ENCODE measurements around the gene MYBPC1. TPM values are rescaled to one million over a fixed set of nuclear protein-coding genes. Genes with fewer than 3 reads are reported as not detected.

Gene MYBPC1
- total RNA-seq, 2 donors from 2014 or later: 171 to 302 TPM

DNA sequence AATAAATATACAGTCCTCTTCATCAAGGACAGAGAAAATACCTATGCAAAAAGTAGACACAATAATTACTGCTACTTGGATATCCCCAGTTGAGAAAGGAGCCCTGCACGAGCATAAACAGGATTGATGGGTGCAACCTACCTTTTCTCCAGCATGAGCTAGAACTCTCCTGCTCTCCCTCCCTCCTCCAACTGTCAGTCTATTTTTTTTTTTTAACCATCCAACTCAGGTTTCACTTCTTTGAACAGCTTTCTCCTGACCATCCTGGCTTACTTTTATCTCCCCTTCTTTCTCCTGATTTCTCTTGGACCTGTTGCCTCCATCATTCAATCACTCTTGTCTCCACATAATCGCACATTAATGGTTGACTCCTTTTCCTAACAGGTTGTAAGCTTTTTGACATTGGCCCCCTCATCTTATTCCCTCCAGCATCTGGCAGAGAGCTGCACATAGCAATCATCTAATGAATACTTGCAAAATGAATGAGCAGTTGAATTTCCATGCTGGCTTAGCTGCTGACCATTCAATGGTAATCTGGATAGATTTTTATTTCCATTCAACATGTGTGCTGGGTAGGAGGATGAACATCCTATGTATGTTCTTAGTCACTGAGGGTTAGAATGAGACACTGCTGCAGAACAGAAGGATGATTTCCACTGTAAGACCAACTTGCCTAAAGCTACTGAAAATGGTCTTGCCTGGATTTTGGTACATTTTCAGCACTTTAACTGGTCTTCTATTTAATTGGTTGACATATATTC is 24.4 kb downstream of the MYBPC1 start:
- DNase-seq (ENCODE audit: low spot score): no peak
- peak overlapping the region; percentile 79 to 84 for H3K27ac ChIP-seq
- TF ChIP-seq POLR2A (IDR thresholded peaks at IDR 0.05): no peak
- peak; percentile 27 for TF ChIP-seq POLR2AphosphoS5 (IDR thresholded peaks at IDR 0.05)
- WGBS: 83% methylated on average over 2 of the region's 2 CpGs
- H3K27me3 ChIP-seq (replicated peaks; ENCODE audit: insufficient read depth): no peaks in the 10 kb centered on the region
- no peaks in the 10 kb centered on the region for H3K36me3 ChIP-seq
- H3K9me3 ChIP-seq: no peaks in the 10 kb centered on the region
- intact Hi-C loops (cut with DNase I): loop anchor here (5.0 kb wide), 1 partner anchor 78 kb away; the partner anchor contains the start of gene CHPT1
- peaks cover 11% of the 10 kb centered on the region for H3K4me1 ChIP-seq (replicated peaks)
- H3K4me3 ChIP-seq: peak overlapping the region in 1 of 2 donors; percentile 34

DNA sequence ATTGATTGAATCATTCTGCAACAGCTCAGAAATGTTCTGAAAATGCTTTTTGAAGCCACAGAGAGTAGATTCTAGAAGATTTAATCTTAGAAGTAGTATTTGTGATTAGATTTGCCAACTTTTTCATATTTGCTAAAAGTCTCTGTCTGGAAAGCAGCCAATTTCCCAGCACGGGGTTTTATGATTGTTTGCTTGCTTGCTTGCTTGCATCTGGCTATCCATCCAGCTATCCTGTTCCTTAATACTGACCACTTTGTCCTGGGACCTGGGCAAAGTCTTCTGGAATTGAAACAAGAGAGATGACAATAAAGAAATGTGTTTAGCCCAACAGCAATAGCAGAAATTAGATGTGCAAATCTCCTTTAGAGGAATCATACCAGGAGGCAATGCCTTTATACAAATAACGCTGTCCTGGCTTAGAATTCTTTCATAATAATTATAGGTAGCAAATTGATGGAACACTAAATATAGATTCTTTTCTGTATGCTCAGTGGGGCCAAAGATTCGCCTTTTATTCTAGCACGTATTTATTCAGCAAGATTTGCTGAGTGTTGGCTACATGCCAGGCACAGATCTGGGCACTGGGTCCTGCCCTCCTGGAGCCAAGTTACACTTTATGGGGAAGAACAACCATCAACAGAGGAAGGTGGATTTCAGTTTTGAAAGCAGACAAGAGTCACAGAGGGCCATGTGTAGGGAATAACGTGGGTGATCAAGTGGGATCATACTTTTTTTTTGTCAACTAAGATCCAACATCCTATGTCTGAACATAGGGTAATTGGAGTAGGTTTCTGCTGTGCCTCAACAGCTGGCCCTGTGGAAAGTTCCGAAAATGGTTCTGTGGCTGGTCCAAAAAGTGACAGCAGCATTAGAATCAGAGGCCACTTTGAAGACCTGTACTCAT is 25.3 kb downstream of the MYBPC1 start:
- Histone ChIP-seq H3K27me3 (replicated peaks; ENCODE audit: insufficient read depth) (no peaks in the 10 kb centered on the region), H3K9me3 (no peaks in the 10 kb centered on the region), H3K4me1 (replicated peaks) (peaks cover 3% of the 10 kb centered on the region), H3K27ac (peak overlapping the region; percentile 79 to 84), H3K36me3 (no peaks in the 10 kb centered on the region), H3K4me3 (peak overlapping the region in 1 of 2 donors; percentile 34)
- TF ChIP-seq POLR2A (IDR thresholded peaks at IDR 0.05) (no peak), POLR2AphosphoS5 (IDR thresholded peaks at IDR 0.05) (no peak)
- TF ChIP-seq, protein P1, sequence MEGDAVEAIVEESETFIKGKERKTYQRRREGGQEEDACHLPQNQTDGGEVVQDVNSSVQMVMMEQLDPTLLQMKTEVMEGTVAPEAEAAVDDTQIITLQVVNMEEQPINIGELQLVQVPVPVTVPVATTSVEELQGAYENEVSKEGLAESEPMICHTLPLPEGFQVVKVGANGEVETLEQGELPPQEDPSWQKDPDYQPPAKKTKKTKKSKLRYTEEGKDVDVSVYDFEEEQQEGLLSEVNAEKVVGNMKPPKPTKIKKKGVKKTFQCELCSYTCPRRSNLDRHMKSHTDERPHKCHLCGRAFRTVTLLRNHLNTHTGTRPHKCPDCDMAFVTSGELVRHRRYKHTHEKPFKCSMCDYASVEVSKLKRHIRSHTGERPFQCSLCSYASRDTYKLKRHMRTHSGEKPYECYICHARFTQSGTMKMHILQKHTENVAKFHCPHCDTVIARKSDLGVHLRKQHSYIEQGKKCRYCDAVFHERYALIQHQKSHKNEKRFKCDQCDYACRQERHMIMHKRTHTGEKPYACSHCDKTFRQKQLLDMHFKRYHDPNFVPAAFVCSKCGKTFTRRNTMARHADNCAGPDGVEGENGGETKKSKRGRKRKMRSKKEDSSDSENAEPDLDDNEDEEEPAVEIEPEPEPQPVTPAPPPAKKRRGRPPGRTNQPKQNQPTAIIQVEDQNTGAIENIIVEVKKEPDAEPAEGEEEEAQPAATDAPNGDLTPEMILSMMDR (IDR thresholded peaks at IDR 0.05): no peak
- peak; percentile 70 for DNase-seq (ENCODE audit: low spot score)
- 23% methylated on average over 6 of the region's 6 CpGs for WGBS
- intact Hi-C loops (cut with DNase I): loop anchor here (5.0 kb wide), 1 partner anchor 77 kb away; the partner anchor contains the start of gene CHPT1

DNA sequence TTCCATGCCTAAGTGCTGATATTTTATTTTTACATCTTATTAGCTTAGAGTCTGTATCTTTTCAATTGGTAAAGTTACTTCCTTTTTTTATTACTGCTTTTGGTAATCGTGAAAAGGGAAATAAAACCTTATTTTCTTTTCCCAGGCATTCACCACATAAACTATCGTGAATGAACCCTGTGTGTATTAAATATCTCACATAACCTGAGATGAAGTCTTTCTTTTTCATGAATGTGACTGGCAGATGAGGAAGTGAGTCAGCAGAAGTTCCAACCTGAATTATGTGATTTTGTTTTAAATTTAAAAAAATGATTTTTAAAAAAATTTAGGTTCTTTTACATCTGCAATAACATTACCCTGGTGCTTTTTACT is 26.0 kb downstream of the MYBPC1 start:
- no peaks in the 10 kb centered on the region for H3K27me3 ChIP-seq (replicated peaks; ENCODE audit: insufficient read depth)
- WGBS: 33% methylated on average over 2 of the region's 2 CpGs
- H3K36me3 ChIP-seq: no peaks in the 10 kb centered on the region
- intact Hi-C loops (cut with DNase I): no loop called here
- no peak for DNase-seq (ENCODE audit: low spot score)
- no peaks in the 10 kb centered on the region for H3K4me1 ChIP-seq (replicated peaks)
- no peak for TF ChIP-seq POLR2AphosphoS5 (IDR thresholded peaks at IDR 0.05)
- TF ChIP-seq POLR2A (IDR thresholded peaks at IDR 0.05): no peak
- TF ChIP-seq, protein P1 (IDR thresholded peaks at IDR 0.05): no peak
- peak overlapping the region in 1 of 2 donors; percentile 34 for H3K4me3 ChIP-seq
- no peaks in the 10 kb centered on the region for H3K9me3 ChIP-seq
- H3K27ac ChIP-seq: peak overlapping the region; percentile 79 to 84

DNA sequence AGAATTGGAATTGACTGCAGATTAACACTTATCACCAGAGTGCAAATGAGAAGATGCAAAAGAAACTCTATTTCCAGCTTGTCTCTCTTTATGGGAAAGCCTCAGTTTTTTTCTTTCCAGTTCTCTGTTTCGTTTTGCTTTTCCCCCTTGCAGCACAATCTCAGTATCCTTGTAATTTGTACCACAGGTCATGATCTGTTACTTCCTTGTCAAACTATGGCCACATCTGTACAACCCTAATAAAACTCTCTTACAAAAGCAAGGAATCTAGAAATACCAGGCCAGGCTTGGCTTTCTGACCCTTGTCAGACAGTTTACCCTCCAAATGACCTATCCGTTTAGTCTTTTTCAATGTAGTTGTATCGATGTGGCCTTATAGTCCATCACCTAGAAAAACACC is 33.9 kb downstream of the MYBPC1 start:
- Histone ChIP-seq H3K36me3 (no peaks in the 10 kb centered on the region), H3K9me3 (no peaks in the 10 kb centered on the region), H3K27ac (no peak overlapping the region), H3K4me1 (replicated peaks) (no peaks in the 10 kb centered on the region), H3K27me3 (replicated peaks; ENCODE audit: insufficient read depth) (no peaks in the 10 kb centered on the region), H3K4me3 (no peak overlapping the region)
- TF ChIP-seq, protein P1 (IDR thresholded peaks at IDR 0.05): no peak
- TF ChIP-seq POLR2AphosphoS5 (IDR thresholded peaks at IDR 0.05) (no peak), POLR2A (IDR thresholded peaks at IDR 0.05) (no peak)
- intact Hi-C loops (cut with DNase I): no loop called here
- 69% methylated on average over 3 of the region's 3 CpGs for WGBS
- DNase-seq (ENCODE audit: low spot score): no peak

DNA sequence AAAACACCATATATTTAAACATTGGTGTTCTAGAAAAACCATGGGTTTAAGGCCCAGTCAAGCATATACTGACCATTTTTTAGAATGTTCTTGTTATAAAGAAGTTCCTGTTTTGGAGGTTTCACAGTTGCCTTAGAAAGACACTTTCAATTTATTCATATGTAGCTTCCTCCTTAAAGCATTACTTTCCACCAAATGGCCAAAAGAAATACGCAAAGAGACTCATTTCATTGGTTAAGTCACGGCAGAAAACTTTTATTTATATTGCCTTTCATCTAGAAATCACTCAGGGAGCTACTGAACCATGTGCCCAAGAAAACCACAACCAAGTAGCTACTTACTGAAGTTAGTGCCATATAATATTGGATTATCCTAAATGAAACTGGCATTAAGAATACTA is 40.0 kb downstream of the MYBPC1 start:
- Histone ChIP-seq H3K4me1 (replicated peaks) (no peaks in the 10 kb centered on the region), H3K36me3 (no peaks in the 10 kb centered on the region), H3K4me3 (no peak overlapping the region), H3K9me3 (no peaks in the 10 kb centered on the region), H3K27me3 (replicated peaks; ENCODE audit: insufficient read depth) (no peaks in the 10 kb centered on the region), H3K27ac (no peak overlapping the region)
- DNase-seq (ENCODE audit: low spot score): no peak
- TF ChIP-seq POLR2A (IDR thresholded peaks at IDR 0.05): no peak
- TF ChIP-seq, protein P1 (IDR thresholded peaks at IDR 0.05): no peak
- TF ChIP-seq POLR2AphosphoS5 (IDR thresholded peaks at IDR 0.05): no peak
- intact Hi-C loops (cut with DNase I): no loop called here
- WGBS: 90% methylated on average over 2 of the region's 2 CpGs

All from prostate gland (tissue), 2 donors.